Stimulated activated CD8-positive, alpha-beta memory T cell treated with anti-CD3 and anti-CD28 coated beads, Interleukin-7, amount 100 ng/mL, for 1 hour (primary cell): Measurements from ENCODE around the gene YY1.
A peak's percentile ranks its signal among the peaks of the same experiment; 100 is the strongest.
"Not testable (repeated sequence)": the region's sequence is repeated elsewhere in the genome, so short reads cannot be mapped to it uniquely, and the experiment has no call there.

Experiments
- DNase-seq, 2 donors: peaks; one replicate each; pipeline ENCODE4 v3.0.0-alpha.2; 2020; ENCODE audit warnings: low read depth in 2 of 2

YY1 gene

GRCh38 chr14:100243020-100243419, 4.1 kb downstream of the YY1 start:
- DNase-seq = no peak

- no peak for DNase-seq
These were observed 8.0 kb downstream of the YY1 start for GRCh38 chr14:100246809-100247428.

- no peak for DNase-seq
These were observed 12.0 kb downstream of the YY1 start for GRCh38 chr14:100250732-100251465.

GRCh38 chr14:100252684-100253083, 13.7 kb downstream of the YY1 start:
- DNase-seq = no peak

GRCh38 chr14:100256339-100256895, 17.5 kb downstream of the YY1 start:
- no peak for DNase-seq

- no peak for DNase-seq
These were observed 22.7 kb downstream of the YY1 start for GRCh38 chr14:100261621-100262020.

- DNase-seq = no peak
These were observed 23.6 kb downstream of the YY1 start for GRCh38 chr14:100262545-100262944.

- no peak for DNase-seq
These were observed 24.2 kb downstream of the YY1 start for GRCh38 chr14:100263141-100263540.

GRCh38 chr14:100267990-100268389, 29.0 kb downstream of the YY1 start:
- DNase-seq = no peak

- DNase-seq = no peak
These were observed 29.8 kb downstream of the YY1 start for GRCh38 chr14:100268591-100269207.

- DNase-seq = peak in 1 of 2 donors; percentile 15
These were observed 32.4 kb downstream of the YY1 start for GRCh38 chr14:100271247-100271939.

GRCh38 chr14:100274250-100274649, 35.3 kb downstream of the YY1 start:
- DNase-seq = no peak

- no peak for DNase-seq
These were observed 36.3 kb downstream of the YY1 start for GRCh38 chr14:100275214-100275613.

- no peak for DNase-seq
These were observed 39.8 kb downstream of the YY1 start for GRCh38 chr14:100278702-100279101.

- no peak for DNase-seq
These were observed 40.2 kb downstream of the YY1 start for GRCh38 chr14:100279133-100279532.

- DNase-seq = no peak
These were observed 40.6 kb downstream of the YY1 start for GRCh38 chr14:100279563-100279962.

- no peak for DNase-seq
These were observed 42.5 kb downstream of the YY1 start for GRCh38 chr14:100281286-100282082.

GRCh38 chr14:100282083-100282350, 43.1 kb downstream of the YY1 start:
- DNase-seq = no peak

GRCh38 chr14:100282766-100283419, 43.9 kb downstream of the YY1 start:
- DNase-seq = no peak

GRCh38 chr14:100283436-100283835, 44.5 kb downstream of the YY1 start:
- DNase-seq = not testable (repeated sequence)
